Hepatic stellate cell (primary cell): ENCODE measurements around the gene LIN7C.

Source experiments
- DNase-seq: peaks from one replicate; pipeline ENCODE4 v3.0.0; 2011; ENCODE audit warnings: low spot score

Gene LIN7C

DNA sequence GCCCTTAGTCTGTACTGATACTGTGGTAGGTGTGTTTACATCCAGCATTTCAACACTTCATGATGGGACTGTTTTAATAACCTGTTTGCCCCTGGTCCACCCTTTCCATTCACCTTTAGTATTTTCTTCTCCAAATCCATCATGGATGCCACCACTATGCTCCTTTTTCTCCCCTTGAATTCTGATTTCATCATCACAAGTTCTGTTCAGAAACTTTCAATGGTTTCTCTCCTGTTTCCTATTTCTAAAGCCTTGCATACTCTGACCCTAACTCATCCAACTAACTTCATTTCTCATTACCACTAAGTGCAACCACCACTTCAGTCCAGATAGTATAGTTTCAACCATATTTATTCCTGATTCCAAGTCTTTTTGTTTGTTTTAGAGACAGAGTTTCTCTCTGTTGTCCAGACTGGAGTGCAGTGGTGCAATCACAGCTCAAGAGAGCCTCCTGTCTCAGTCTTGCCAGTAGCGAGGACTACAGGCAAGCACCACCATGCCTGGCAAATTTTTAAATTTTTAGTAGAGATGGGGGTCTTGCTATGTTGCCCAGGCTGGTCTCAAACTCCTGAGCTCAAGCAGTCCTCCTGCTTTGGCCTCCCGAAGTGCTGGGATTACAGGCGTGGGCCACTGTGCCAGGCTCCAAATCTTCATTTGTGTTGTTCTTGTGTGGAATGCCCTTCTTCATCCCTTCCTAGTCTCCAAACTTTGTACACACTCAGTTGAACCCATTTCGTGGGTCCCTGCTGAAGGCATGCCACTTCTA is 1.2 kb upstream of the LIN7C start:
- no peak for DNase-seq

DNA sequence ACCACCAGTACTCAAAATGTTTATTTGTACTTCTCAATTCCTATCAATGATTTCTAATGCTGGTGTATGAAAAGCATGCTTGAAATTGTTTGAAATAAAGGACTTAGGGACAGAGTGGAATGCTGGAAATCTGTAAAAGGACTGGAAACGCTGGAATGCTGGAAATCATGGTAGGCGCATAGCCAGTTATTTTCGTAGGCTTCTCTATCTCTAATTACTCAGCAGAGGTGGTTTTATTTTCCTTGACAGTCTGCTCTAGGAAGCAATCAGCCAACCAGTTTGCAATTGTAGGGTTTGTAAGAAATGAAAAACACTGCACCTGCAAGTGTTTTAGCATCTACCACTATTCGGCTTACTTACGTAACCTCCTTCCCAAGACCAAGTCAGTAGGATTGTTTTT is 788 bp downstream of the LIN7C start:
- DNase-seq, result no peak

DNA sequence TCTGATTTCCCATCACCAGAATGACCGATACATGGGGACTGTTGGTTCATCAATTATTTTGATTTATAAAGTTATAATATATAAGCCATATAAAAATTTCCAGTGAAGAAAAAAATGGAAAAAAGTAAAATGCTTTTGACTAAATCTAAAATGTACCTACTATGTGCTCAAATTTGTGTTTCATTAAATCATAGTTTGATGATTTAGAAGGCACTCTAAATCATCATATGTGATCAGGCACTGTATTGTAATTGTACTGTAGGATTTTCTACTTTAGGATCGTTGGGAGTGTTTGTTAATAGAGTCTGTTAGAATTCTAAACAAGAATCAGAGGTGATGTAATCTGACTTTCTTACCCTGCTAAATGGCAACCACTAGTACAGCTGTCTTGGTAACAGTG is 2.4 kb downstream of the LIN7C start:
- DNase-seq, result no peak

DNA sequence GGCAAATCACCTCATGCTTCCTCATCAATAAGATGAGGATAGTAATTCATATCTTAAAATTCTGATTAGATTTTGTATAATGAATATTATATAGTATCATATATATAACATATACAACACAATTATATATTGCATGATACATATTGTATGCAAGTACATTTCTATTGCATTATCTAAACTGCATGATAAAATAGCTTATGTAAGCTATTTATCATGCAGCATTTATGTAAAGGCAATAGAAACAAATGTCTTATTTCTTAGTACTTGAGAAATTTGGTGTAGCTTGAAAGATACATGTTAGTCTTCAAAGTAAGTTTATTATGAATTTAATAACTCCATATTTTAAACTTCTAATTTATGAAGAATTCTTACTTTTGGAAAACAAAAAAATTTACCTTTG is 5.5 kb downstream of the LIN7C start:
- no peak for DNase-seq

DNA sequence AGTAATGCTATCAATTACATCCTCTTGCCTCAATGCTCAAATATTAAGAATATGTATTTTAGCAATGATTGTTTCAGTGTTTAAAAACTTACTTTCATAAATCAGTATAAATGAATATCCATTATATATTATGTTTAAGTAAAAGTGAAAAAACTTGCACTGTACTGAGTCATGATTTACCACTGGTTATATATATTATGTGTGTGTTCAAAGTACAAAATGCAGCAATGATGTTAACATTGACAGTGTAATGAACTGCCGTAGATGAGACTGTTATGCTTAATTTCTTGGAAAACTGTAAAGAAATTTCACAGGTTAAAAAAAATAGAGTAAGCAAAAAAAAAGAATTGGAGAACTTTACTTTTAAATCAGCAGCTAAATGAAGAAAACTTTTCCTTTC is 8.7 kb downstream of the LIN7C start:
- DNase-seq, result no peak

DNA sequence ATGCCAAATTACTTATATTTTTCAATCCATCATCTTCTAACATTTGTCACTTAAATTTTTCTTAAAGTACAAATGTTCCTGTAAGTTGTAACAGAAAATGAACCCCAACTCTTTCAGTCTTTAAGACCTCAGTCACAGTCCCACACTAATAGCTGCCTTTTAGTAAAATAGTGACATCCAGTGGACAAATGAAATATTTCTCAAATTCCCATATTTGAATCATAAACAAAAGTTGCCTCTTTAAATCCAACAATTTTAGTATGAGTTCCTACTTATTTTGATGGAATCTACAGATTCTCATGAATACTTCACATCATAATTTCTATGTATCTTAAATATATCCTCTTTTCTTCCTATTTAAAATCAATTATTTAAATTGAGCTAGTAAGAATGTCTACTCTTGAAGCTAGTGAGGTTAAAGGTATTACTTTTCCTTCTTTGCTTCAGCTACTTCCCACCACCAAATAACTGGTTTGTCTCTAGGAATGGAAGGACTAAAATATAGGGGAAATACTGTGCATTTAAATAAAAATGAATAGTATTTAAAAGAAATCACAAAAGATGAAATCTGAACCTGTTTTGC is 9.2 kb downstream of the LIN7C start:
- no peak for DNase-seq

DNA sequence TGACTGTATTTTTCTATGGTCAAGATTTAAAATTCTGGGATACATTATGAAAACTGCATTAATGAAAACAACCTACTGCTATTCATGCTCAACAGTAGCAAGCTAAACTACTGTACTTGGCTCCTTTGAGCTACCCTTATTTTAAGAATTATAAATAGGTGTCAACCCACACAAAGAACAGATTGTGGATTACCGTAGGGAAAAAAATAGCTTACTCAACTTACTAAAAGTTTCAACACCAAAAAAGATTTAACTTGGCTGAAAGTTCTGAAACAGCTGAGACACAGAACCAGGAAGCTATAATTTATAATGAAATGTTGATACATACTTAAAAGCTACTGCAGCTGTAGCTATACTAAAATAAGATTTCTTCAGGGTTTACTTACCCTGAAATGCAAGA is 10.1 kb downstream of the LIN7C start:
- no peak for DNase-seq

DNA sequence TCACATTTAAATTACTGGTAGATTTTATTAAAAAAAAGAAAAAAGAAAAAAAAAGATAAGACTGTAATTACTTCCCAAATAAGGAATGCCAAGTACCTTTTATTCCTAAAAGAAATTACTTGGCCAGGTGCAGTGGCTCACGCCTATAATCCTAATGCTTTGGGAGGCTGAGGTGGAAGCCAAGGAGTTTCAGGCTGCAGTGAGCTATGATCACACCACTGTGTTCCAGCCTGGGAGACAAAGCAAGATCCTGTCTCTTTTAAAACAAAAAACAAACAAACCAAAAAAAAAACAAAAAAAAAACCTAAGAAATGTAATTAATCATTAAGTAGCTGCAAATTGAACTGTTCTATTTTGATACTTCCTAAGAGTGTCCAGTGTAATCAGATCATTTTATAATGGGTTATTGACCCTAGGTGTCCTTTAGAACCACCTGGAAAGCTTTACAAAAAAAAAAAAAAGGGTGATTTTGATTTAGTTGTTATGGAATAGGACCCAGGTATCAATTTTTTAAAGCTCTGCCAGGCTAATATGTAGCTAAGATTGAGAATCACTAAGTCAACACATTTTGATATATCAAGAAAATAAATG is 10.8 kb downstream of the LIN7C start:
- DNase-seq, result no peak

DNA sequence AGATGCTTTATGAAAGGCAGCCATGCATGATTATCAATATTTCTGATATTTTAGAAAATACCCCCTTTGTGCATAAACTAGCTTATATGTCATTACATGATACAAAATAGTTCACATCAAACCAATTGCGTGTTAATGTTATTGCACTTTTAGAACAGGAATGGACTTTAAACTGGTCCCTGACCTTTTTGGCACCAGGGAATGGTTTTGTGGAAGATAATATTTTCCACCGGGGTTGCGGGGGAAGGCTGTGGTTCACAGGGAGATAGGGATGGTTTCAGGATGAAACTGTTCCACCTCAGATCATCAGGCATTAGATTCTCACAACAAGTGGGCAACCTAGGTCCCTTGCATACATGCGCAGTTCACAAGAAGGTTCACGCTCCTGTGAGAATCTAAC is 17.5 kb downstream of the LIN7C start:
- no peak for DNase-seq

DNA sequence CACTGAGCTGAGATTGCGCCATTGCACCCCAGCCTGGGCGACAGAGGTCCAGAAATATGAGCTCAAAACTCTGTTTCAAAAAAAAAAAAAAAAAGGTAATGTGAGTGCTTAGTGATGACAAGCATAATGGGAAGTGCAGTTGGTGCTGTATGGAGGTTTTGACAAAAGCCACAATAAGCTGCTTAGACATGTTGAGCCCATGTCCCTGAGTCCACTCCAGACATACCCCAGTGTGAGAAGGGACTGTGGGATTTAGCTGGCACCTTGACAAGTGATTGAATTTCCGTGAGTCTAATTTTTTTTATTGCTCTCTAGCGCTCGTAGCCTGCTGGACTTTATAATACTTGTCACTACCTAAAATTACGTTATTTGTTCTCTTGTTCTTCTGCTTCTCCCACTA is 18.9 kb downstream of the LIN7C start:
- no peak for DNase-seq

DNA sequence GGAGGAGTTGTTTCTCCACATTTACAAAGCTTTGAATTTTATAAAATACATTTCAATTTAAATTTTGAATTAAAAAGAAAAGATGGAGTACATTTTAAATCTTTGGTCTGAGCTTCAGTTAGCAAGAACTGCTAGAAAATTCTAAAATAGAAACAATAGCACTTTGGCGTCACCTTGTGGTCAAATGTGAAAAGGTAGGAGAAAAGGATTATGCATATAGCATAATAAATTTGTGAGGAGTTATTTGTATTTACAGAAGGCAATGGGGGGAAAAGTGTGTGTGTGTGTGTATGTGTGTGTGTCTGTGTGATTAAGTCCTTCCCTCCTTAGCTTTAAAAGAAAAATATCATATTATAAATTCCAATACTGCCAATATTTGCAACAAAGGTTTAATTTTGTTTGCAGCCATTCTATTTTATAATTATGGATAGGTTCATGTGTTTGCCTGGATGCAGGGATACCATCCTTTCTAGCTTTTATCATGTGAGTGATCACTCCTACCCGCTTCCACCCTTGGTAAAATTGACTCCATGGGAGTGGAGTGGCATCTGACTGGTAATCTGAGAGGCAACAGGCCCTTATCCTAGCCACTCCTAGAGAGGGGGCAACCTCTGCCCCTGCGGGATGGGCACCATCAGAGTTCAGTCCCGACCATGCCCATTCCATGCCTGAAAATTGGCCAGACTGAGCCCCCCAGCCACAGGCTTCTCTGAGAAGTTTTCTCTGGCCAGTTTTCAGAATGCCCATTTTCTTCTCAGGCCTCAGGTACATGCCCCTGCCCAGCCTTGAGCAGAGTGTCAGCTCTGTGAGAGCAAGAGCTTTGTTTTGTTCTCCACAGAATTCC is 20.4 kb downstream of the LIN7C start:
- peak; percentile 26 for DNase-seq

DNA sequence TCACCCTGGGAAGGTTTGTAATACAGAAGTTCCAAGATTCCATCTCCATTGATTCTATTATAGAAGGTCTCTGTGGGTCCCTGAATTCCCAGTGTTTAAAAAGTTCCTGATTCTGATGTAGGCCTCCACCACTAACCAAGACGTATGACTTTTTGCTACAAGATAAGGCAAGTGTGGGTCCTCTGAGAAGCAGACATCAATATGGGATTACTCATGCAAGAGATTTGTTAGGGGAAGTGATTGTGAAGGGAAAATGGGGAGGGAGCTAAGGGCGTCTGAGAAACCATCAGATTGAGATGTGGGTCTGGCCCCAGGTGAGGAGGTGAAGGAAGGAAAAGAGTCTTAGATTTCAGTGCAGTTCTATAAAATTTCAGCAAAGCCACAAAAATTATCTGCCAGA is 23.8 kb downstream of the LIN7C start:
- DNase-seq, result no peak

DNA sequence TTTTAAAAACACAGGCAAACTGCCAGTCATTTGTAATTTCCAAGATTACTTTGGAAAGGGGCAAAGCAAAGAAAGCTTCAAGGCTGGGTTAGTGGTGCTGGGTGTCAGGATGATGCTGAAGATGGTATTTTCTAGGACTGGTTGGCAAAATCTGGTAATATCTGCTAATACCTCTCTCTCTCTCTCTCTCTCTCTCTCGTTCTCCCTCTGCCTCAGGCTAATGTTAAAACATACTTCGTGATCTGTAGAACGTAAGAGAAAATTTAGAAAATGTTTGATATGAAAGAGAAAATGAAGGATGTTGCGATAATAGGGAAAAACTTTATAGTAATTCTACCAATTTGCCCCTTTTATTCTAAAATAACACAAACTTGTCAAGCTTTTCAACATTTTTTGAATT is 24.6 kb downstream of the LIN7C start:
- DNase-seq, result no peak

DNA sequence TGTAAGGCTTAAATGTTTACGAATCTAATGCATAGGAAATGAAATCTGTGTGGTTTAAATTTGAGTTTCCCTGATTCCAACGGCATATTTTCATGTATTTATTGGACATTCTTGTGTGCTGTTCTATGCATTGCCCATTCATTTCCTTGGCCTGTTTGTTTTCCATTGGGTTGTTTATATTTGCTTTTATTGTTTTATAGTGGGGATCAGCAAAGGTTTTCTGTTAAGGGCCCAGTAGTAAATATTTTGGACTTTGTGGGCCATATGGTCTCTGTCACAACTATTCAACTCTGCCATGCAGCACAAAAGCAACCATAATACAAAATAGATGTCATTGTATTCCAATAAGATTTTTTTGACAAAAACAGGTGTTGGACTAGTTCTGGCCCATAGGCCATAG is 28.7 kb downstream of the LIN7C start:
- DNase-seq, result no peak

DNA sequence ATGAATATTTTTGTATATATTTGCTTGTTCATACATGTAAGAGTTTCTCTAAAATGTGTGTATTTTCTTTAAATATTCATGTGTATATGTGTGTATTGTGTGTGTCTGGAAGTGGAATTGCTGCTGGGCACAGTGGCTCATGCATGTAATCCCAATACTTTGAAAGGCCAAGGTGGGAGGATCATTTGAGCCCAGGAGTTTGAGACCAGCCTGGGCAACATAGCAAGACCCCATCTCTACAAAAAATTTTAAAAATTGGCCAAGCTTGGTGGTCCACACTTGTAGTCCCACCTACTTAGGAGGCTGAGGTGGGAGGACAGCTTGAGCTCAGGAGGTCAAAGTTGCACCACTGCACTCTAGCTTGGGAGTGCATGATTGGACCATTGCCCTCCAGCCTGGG is 29.3 kb downstream of the LIN7C start:
- no peak for DNase-seq

DNA sequence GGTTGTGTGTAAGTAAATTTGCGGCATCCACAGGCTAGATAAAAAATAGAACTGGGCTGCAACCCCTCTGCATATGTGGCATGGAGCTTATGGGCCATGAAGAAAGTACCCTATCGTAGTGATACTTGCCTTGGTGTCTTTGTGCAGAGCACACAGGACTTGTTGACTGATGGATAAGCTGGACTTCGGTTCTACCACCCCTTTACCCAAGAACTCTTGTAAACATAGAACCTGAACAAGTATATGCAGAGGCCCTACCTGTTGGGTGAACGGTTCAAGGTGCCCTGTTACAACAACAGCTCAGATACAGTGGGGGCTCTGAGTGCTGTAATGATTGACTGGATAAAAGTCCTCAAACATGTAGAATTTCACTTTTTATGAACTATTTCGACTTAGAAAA is 30.9 kb downstream of the LIN7C start:
- DNase-seq, result no peak

DNA sequence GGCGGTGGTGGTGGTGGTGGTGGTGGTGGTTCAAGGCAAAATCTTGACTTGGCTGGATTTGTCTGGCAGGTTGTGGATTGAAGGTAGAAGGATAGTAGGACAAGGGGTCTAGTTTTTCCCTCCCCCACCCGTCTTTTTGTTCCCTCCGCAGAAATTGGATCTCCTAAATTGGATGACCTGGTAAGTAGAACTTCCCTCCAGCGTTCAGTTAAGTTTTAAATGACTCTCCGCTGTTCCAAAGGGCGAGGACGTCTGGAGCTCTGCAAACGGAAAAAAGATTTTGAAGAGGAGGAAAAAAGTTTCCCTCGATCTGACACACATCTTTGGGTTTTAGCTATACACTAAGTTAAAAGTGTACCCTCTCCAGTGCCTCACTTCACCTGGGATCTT is 33.6 kb downstream of the LIN7C start:
- DNase-seq, result no peak

DNA sequence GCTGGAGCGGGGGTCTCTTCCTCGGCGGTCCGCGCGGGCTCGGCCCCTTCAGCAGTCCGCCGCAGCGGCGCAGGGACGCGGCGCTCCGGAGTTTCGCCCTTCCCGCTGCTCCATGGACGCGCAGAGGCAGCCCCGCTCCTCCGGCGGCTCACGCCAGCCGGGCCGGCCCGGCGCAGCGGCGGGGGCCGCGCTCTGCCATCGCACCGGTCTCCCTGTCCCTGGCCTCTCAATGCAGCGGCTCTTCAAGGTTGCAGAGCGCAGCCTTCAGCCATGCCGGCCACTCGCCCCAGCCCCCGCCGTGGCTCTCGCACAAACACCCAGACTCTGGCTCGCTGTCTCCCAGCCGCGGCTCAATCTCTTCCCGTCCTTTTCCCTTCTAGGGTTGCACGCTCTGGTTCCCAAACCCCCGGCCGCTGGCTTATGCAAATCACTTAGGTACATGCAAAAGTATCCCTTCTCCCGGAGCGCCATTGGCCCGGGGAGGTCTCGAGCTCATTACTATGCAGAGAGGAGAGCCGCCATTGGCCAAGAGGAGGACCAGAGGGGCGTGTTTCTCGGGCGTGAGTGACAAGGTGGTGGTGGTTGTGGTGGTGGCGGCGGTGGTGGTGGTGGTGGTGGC is 34.1 kb downstream of the LIN7C start, which contains the start of gene LGR4:
LGR4 (minus strand) TSS at position 393 of the 619 bp plus-strand sequence. CDS start 488 bp downstream, outside the sequence.
- DNase-seq, result peak; percentile 88

DNA sequence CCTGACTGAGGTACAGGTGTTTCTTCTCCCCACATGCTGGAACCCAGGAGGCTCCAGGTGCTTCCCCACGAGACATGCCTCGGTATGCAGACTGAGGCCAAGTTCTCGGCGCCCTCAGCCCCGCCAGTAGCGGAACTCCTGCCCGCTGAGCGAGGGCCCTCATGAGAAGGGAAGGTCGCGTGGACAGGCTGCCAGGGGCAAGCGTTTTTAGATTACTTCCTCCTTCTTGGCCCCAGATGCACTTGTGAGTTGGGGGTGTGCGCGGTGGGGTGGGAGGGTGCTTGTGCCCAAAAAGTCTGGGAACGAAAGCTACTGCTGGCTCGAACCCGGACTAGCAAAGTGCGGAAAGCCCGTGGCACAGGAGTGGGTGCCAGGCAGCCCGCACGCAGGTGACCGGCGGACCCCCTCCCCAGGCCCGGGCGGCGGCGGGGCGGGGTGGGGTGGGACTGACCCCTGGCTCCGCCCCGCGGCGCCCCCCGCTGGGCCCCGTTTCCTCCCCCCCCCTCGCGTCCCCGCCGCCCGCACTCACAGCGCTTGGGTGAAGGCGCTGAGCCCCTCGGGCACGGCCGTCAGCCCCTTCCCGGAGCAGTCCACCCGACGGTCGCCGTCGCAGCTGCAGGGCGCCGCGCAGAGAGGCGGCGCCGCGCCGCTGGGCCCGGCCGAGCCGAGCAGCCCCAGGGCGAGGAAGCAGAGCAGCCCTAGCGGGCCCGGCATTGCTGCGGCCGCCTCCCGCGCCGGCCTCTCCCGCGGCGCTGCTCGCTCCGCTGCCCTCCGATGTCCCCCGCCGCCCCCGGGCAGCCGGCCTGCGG is 34.8 kb downstream of the LIN7C start:
- DNase-seq, result no peak

DNA sequence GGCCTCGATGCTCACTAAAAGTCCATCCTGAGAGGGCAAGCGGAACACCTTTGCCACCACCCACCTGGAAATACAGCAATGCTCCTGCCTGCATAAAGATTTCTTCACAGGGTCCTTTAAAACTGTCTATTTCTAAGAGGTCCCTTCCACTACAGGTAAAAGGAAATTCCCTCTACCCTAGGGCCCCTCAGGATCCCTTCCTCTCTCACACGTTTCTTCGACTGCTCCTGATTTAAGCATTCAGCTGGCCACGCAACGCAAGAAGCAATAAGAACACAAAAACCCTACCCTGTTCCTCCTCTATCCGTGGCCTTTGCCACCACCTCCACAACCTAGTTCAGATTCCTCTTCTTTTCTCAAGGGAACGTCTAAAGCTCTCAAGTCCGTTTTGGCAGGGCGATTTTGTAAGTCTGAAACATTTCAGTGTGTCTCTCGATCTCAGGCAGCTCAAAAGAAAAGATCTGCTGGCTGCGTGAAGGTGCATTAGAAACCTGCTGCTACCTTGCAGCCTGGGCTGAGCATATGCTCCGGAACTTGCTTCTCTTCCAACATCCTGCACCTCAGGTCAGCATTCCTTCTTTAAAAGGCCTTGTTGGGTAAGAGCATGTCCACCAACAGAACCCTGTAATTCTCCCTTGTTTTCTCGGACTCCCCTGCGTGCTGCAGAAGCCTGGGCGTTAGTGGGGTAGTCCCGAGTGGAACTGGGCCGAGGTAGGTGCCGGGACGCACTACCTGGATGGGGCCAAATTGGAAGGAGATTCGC is 35.6 kb downstream of the LIN7C start:
- no peak for DNase-seq

DNA sequence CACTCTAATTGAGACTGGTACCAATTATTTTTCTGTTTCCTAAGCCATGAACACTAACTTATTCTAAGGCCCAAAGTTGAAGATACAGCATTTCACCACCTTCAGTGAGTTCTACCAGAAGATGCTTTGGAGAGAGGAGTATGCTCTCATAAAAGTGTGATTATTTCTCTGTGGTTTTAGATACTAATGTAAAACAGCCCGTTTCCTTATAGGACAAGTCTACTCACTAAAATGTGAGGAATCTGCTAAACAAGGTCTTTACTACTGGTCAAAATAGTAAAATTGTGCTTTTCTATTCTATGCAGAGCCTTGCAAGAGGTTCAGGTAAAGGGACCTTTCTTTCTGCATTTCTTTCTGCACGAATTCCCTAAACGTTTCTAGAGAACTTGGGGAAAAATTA is 36.4 kb downstream of the LIN7C start:
- no peak for DNase-seq
